ENCODE data around the gene TFRC.

TFRC gene

GRCh38 chr3:196016059-196016458 lies 65.8 kb downstream of the TFRC start:
- no peak overlapping the region for H3K27ac ChIP-seq
- TF ChIP-seq CTCF (conservative IDR thresholded peaks at IDR 0.05) (no peak), ZFX (IDR thresholded peaks at IDR 0.05) (no peak)

- TF ChIP-seq CTCF (conservative IDR thresholded peaks at IDR 0.05) (no peak), ZFX (IDR thresholded peaks at IDR 0.05) (no peak)
Observed at GRCh38 chr3:196013587-196014487, 68.1 kb downstream of the TFRC start.

GRCh38 chr3:196012941-196013476 lies 68.9 kb downstream of the TFRC start:
- no peak for TF ChIP-seq CTCF (conservative IDR thresholded peaks at IDR 0.05)
- no peak for TF ChIP-seq ZFX (IDR thresholded peaks at IDR 0.05)
- H3K27ac ChIP-seq: no peak overlapping the region

More at GRCh38 chr3:196013587-196014487, 68.1 kb downstream of the TFRC start:
- H3K27ac ChIP-seq: no peak overlapping the region

- H3K27ac ChIP-seq: no peak overlapping the region
- TF ChIP-seq CTCF (conservative IDR thresholded peaks at IDR 0.05) (no peak), ZFX (IDR thresholded peaks at IDR 0.05) (no peak)
Observed at GRCh38 chr3:196012481-196012880, 69.4 kb downstream of the TFRC start.

- TF ChIP-seq ZFX (IDR thresholded peaks at IDR 0.05) (no peak), CTCF (conservative IDR thresholded peaks at IDR 0.05) (no peak)
- H3K27ac ChIP-seq: no peak overlapping the region
Observed at GRCh38 chr3:196009456-196009855, 72.4 kb downstream of the TFRC start.

GRCh38 chr3:196008929-196009328 lies 73.0 kb downstream of the TFRC start:
- TF ChIP-seq CTCF (conservative IDR thresholded peaks at IDR 0.05) (no peak), ZFX (IDR thresholded peaks at IDR 0.05) (no peak)
- H3K27ac ChIP-seq: no peak overlapping the region

GRCh38 chr3:196008387-196008786 lies 73.5 kb downstream of the TFRC start:
- no peak overlapping the region for H3K27ac ChIP-seq
- TF ChIP-seq ZFX (IDR thresholded peaks at IDR 0.05): no peak
- no peak for TF ChIP-seq CTCF (conservative IDR thresholded peaks at IDR 0.05)

All from C4-2B (cell line).